ENCODE measurements around the gene PDXK. TPM values are rescaled to one million over a fixed set of nuclear protein-coding genes. Genes with fewer than 3 reads are reported as not detected.
A peak's percentile ranks its signal among the peaks of the same experiment; 100 is the strongest.

The PDXK gene
- total and polyA plus RNA-seq, 3 experiments from 2014 or later = 38.3 to 96.7 (median 96.3) TPM

DNA sequence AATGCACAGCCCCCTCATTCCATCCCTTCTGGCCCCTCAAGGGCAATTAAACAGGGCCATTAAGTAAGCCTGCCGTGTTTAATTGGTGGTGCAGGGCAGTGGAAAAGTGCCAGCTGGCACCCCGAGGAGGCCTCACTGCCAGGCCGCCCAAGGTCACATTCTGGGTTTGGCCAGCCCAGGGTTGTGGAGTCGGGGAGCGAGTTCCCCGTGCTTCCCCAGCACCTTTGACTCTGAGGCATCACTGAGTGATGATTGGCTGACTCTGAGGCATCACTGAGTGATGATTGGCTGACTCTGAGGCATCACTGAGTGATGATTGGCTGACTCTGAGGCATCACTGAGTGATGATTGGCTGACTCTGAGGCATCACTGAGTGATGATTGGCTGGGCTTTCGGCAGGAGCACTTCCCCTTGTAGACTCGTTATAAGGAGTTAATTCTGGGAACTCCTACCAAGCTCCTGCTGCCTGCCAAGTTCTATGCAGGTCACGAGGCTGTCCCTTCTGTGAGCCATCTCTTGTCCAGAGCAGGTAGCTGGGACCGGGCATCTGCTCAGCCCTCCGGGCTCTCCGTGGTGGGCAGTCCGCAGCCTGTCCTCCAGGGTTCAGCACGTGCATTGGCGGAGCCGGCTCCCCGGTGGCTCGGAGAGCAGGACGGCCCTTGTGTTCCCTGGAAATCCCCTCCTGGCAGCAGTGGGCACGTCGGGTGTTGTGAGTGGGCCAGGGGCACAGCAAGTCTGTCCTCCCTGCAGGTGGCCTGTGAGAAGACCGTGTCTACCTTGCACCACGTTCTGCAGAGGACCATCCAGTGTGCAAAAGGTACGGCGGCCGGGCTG is 36.2 kb downstream of the PDXK start:
- Histone ChIP-seq H3K9me3 (ENCODE audit: low read length) (no peaks in the 10 kb centered on the region), H3K27me3 (ENCODE audit: insufficient read depth, low read length, poor library complexity, severe bottlenecking) (no peaks in the 10 kb centered on the region), H3K27ac (ENCODE audit: low read depth, low read length) (no peak overlapping the region), H3K4me3 (ENCODE audit: low read length) (no peak overlapping the region), H3K36me3 (ENCODE audit: insufficient read depth, low read length) (peaks cover 6% of the 10 kb centered on the region), H3K4me1 (ENCODE audit: insufficient read depth, low read length) (no peaks in the 10 kb centered on the region)
- Mint-ChIP-seq H3K36me3 (peaks cover 0 to 61% (median 8%) of the 10 kb centered on the region in 3 donors), H3K4me1 (no peaks in the 10 kb centered on the region), H3K27ac (peak overlapping the region in 1 of 8 donors; percentile 73), H3K4me3 (no peak overlapping the region), H3K27me3 (no peaks in the 10 kb centered on the region), H3K9me3 (no peaks in the 10 kb centered on the region)
- ChIA-PET CTCF (no interaction called here), POLR2A (no interaction called here)
- no peak for DNase-seq

DNA sequence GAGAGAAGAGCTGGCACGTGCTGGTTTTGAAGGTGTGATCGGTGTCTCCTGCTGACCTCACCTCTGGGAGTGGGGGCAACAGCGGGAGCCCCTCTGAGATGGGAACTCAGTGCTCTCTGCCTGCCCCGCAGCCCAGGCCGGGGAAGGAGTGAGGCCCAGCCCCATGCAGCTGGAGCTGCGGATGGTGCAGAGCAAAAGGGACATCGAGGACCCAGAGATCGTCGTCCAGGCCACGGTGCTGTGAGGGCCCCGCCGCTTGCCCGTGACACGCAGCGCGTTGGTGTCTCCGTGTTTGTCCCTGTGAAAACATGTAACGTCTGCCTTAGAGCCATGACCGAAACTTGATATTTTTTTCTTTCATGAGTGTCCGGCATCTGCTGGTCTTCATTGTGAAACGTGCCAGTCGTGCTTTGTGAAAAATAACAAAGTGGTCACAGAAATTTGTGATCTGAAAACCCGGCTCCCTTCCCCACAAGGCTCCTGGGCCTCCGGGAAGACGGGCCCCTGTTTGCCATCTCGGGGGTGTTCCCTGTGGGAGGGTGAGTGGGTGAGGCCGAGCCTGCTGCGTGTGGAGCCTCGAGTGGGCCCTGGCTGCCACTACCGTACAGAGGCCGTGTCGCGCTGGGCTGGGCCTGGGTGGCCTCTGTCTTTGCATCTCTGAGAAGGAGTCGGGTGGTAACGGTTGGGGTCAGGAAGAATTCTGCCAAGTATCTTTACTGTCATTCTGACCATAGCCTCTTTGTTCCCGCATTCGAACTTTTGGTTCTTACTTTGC is 37.1 kb downstream of the PDXK start:
- Mint-ChIP-seq H3K4me1 (no peaks in the 10 kb centered on the region), H3K27me3 (no peaks in the 10 kb centered on the region), H3K36me3 (peaks cover 0 to 56% (median 2%) of the 10 kb centered on the region in 3 donors), H3K27ac (peak overlapping the region in 2 of 8 donors; percentile 17 to 73), H3K4me3 (no peak overlapping the region), H3K9me3 (no peaks in the 10 kb centered on the region)
- H3K4me3 ChIP-seq (ENCODE audit: low read length) = no peak overlapping the region
- H3K27ac ChIP-seq (ENCODE audit: low read depth, low read length) = no peak overlapping the region
- no peaks in the 10 kb centered on the region for H3K9me3 ChIP-seq (ENCODE audit: low read length)
- no peaks in the 10 kb centered on the region for H3K4me1 ChIP-seq (ENCODE audit: insufficient read depth, low read length)
- ChIA-PET CTCF (interaction anchor here (1.3 kb wide), 1 partner anchor 138 kb away, joined by 3 read pairs; no protein-coding TSS in a partner anchor), POLR2A (no interaction called here)
- no peak for DNase-seq
- H3K36me3 ChIP-seq (ENCODE audit: insufficient read depth, low read length) = peaks cover 6% of the 10 kb centered on the region
- H3K27me3 ChIP-seq (ENCODE audit: insufficient read depth, low read length, poor library complexity, severe bottlenecking) = no peaks in the 10 kb centered on the region

DNA sequence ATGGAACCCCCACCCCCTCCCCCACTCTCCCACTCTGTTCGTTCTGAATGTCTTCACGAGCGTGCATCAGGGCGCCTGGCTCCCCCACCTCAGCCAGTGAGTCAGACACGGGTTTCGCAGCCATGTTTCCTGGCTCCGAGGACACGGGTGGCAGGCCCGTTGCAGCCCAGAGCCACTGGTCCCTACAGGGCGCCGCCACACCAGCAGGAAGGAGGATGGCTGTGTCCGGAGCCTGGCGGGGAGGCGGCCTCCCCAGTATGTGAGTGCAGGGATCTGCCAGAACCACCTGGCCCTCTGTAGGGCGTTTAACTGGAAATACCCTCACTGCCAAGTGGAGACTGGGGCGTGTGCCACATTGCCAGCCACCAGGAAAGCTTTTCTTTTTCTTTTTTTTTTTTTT is 38.7 kb downstream of the PDXK start:
- POLR2A ChIA-PET = interaction anchor here (0.7 kb wide), 1 partner anchor 99 kb away, joined by 4 read pairs; the partner anchor contains the start of gene HSF2BP
- DNase-seq = no peak
- Mint-ChIP-seq H3K4me1 (no peaks in the 10 kb centered on the region), H3K27me3 (no peaks in the 10 kb centered on the region), H3K36me3 (peaks cover 0 to 52% (median 2%) of the 10 kb centered on the region in 3 donors), H3K4me3 (no peak overlapping the region), H3K27ac (peak overlapping the region in 2 of 8 donors; percentile 24 to 58), H3K9me3 (no peaks in the 10 kb centered on the region)
- Histone ChIP-seq H3K27ac (ENCODE audit: low read depth, low read length) (no peak overlapping the region), H3K4me1 (ENCODE audit: insufficient read depth, low read length) (no peaks in the 10 kb centered on the region), H3K27me3 (ENCODE audit: insufficient read depth, low read length, poor library complexity, severe bottlenecking) (no peaks in the 10 kb centered on the region), H3K4me3 (ENCODE audit: low read length) (no peak overlapping the region), H3K36me3 (ENCODE audit: insufficient read depth, low read length) (peaks cover 6% of the 10 kb centered on the region), H3K9me3 (ENCODE audit: low read length) (no peaks in the 10 kb centered on the region)
- CTCF ChIA-PET = interaction anchor here (1.3 kb wide), 1 partner anchor 137 kb away, joined by 3 read pairs; no protein-coding TSS in a partner anchor

DNA sequence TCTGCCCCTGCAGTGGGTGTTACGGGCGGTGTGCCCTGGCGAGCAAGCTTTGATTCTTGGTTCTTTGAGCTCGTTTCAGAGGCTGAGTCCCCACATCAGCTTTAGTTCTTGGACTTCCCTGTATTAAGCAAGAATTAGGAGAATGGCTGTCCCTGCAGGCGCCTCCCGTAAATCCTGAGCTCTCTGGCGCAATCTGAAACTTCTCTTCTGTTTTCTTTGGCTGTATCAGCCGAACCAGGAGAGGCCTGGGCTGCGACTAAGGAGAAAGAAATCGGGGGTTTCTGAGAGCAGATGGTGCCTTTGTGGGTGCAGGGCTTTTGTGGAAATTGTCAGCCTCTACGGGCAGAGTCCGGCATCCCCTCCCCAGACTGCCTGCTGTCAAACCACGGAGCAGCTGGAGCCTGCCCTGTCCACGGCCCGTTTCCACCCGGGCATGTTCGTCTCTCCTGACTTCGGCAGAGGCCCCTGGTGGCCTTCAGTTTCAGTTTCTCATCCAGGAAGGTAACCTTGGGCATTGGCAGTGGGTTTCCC is 39.2 kb downstream of the PDXK start:
- ChIA-PET CTCF (no interaction called here), POLR2A (interaction anchor here (0.7 kb wide), 1 partner anchor 99 kb away, joined by 4 read pairs; the partner anchor contains the start of gene HSF2BP)
- H3K9me3 ChIP-seq (ENCODE audit: low read length) = no peaks in the 10 kb centered on the region
- no peak overlapping the region for H3K4me3 ChIP-seq (ENCODE audit: low read length)
- no peaks in the 10 kb centered on the region for H3K27me3 ChIP-seq (ENCODE audit: insufficient read depth, low read length, poor library complexity, severe bottlenecking)
- Mint-ChIP-seq H3K36me3 (peaks cover 0 to 50% (median 0%) of the 10 kb centered on the region in 3 donors), H3K4me3 (no peak overlapping the region), H3K27ac (peak overlapping the region in 1 of 8 donors; percentile 58), H3K27me3 (no peaks in the 10 kb centered on the region), H3K4me1 (no peaks in the 10 kb centered on the region), H3K9me3 (no peaks in the 10 kb centered on the region)
- H3K36me3 ChIP-seq (ENCODE audit: insufficient read depth, low read length) = peaks cover 6% of the 10 kb centered on the region
- no peak for DNase-seq
- H3K27ac ChIP-seq (ENCODE audit: low read depth, low read length) = no peak overlapping the region
- no peaks in the 10 kb centered on the region for H3K4me1 ChIP-seq (ENCODE audit: insufficient read depth, low read length)

DNA sequence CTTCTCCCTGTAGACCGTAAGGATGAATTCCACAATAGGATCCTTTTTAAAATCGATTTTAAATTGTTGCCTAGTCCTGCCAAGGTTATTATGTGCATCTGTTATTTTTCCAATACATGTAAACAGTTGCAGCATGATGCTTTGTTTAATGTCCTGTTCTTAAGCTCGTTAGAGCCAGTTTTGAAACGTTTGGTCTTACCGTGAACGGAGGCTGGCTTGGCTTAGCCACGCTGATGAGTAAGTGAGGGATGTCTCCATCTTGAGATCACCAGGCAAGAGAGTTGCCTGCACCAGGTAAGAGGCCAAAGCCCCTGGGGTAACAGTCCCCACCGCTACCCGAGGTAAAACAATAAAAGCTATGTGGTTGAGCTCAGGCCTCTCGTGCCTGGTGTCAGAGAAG is 39.9 kb downstream of the PDXK start:
- H3K27ac Mint-ChIP-seq = peak overlapping the region in 1 of 8 donors; percentile 37
- Histone ChIP-seq H3K27me3 (ENCODE audit: insufficient read depth, low read length, poor library complexity, severe bottlenecking) (no peaks in the 10 kb centered on the region), H3K4me1 (ENCODE audit: insufficient read depth, low read length) (no peaks in the 10 kb centered on the region), H3K9me3 (ENCODE audit: low read length) (no peaks in the 10 kb centered on the region), H3K4me3 (ENCODE audit: low read length) (no peak overlapping the region), H3K27ac (ENCODE audit: low read depth, low read length) (no peak overlapping the region), H3K36me3 (ENCODE audit: insufficient read depth, low read length) (peaks cover 5% of the 10 kb centered on the region)
- ChIA-PET POLR2A (no interaction called here), CTCF (no interaction called here)
- no peak overlapping the region for H3K4me3 Mint-ChIP-seq
- no peaks in the 10 kb centered on the region for H3K4me1 Mint-ChIP-seq
- no peak for DNase-seq
- H3K36me3 Mint-ChIP-seq = peaks cover 0 to 45% (median 0%) of the 10 kb centered on the region in 3 donors
- H3K27me3 Mint-ChIP-seq = no peaks in the 10 kb centered on the region
- no peaks in the 10 kb centered on the region for H3K9me3 Mint-ChIP-seq

DNA sequence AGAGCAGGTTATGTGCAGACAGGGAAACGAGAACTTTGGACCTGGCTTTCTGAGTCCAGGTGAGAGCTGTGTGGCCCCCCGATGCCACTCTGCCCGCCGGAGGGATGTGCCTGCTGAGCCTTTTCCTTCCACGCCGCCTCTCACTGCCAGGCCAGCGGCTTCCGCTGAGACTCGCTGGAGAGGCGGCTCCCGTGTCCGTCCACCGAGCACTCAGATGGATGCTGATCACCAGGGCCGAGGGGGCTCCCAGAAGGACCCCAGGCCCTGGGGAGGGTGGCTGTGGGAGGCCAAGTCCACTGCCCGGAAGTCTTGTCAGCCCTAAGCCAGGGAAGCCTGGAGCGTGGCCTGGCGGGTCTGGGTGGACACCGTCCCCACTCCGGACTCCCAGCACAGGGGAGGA is 40.7 kb downstream of the PDXK start:
- H3K9me3 ChIP-seq (ENCODE audit: low read length) = no peaks in the 10 kb centered on the region
- H3K36me3 ChIP-seq (ENCODE audit: insufficient read depth, low read length) = no peaks in the 10 kb centered on the region
- no peaks in the 10 kb centered on the region for H3K4me1 ChIP-seq (ENCODE audit: insufficient read depth, low read length)
- Mint-ChIP-seq H3K36me3 (peaks cover 0 to 37% (median 0%) of the 10 kb centered on the region in 3 donors), H3K4me3 (no peak overlapping the region), H3K27ac (no peak overlapping the region), H3K4me1 (no peaks in the 10 kb centered on the region), H3K27me3 (no peaks in the 10 kb centered on the region), H3K9me3 (no peaks in the 10 kb centered on the region)
- no peak overlapping the region for H3K27ac ChIP-seq (ENCODE audit: low read depth, low read length)
- ChIA-PET POLR2A (no interaction called here), CTCF (no interaction called here)
- no peaks in the 10 kb centered on the region for H3K27me3 ChIP-seq (ENCODE audit: insufficient read depth, low read length, poor library complexity, severe bottlenecking)
- no peak for DNase-seq
- no peak overlapping the region for H3K4me3 ChIP-seq (ENCODE audit: low read length)

DNA sequence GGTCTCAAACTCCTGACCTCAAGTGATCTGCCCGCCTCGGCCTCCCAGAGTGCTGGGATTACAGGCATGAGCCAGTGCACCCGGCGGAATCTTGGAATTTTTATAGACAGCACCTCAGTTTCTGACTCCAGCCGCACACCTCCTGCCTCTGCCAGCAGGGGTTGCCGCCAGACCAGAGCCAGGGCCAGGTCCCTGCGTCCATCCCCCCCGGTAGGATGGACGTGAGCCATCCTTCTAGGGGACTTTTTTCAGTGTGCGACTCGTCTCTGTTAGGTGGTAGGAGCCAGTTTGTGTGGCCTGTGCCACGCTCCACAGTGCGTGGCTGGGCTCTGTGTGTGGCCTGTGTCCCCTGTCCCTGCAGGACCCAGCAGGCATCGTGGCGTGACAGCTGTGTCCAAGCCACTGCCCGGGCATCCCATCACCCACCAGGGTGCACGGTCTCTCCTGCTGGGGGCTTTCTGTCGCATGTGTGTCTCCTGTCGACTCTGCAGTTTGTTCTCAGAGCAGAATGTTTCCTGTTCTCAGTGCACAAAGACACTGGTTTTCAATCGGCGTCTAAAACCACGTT is 41.5 kb downstream of the PDXK start:
- H3K27me3 ChIP-seq (ENCODE audit: insufficient read depth, low read length, poor library complexity, severe bottlenecking) = no peaks in the 10 kb centered on the region
- CTCF ChIA-PET = no interaction called here
- H3K4me1 ChIP-seq (ENCODE audit: insufficient read depth, low read length) = no peaks in the 10 kb centered on the region
- no peaks in the 10 kb centered on the region for H3K9me3 Mint-ChIP-seq
- no peak for DNase-seq
- no peak overlapping the region for H3K27ac ChIP-seq (ENCODE audit: low read depth, low read length)
- no peak overlapping the region for H3K4me3 ChIP-seq (ENCODE audit: low read length)
- no peaks in the 10 kb centered on the region for H3K27me3 Mint-ChIP-seq
- POLR2A ChIA-PET = no interaction called here
- no peaks in the 10 kb centered on the region for H3K36me3 ChIP-seq (ENCODE audit: insufficient read depth, low read length)
- no peak overlapping the region for H3K27ac Mint-ChIP-seq
- no peak overlapping the region for H3K4me3 Mint-ChIP-seq
- no peaks in the 10 kb centered on the region for H3K9me3 ChIP-seq (ENCODE audit: low read length)
- H3K4me1 Mint-ChIP-seq = no peaks in the 10 kb centered on the region
- peaks cover 0 to 35% (median 0%) of the 10 kb centered on the region in 3 donors for H3K36me3 Mint-ChIP-seq

Data from CD8-positive, alpha-beta memory T cell (primary cell).